Upper lobe of left lung (tissue), 4 donors: ENCODE data around the gene CPVL.

Source experiments
- CTCF ChIP-seq, 6 experiments: fragments of 450-650 bp in 4 of 6; fragments of 200-600 bp in 2 of 6; sonication (generic) in 2 of 6; IDR thresholded peaks; one replicate each; pipeline ENCODE4 v1.5.1; 2016 to 2019; ENCODE audit warnings: antibody characterized with exemption in 6 of 6
- POLR2A ChIP-seq, 4 donors: fragments of 450-650 bp; IDR thresholded peaks; one replicate each; pipeline ENCODE4 v1.5.1; 2016 to 2017; ENCODE audit warnings: antibody characterized with exemption in 4 of 4, mild to moderate bottlenecking in 2 of 4

- TF ChIP-seq POLR2A (IDR thresholded peaks at IDR 0.05): no peak
- no peak for TF ChIP-seq CTCF (IDR thresholded peaks at IDR 0.05)
Measured at GRCh38 chr7:29132980-29133379, 13.4 kb downstream of the CPVL start.
